ENCODE results near the gene UBE2U.
"Not testable (repeated sequence)": the region's sequence is repeated elsewhere in the genome, so short reads cannot be mapped to it uniquely, and the experiment has no call there.

UBE2U gene

GRCh38 chr1:64246294-64246917 lies 43.0 kb downstream of the UBE2U start:
- DNase-seq (ENCODE audit: extremely low read depth, low read depth), result no peak
- TF ChIP-seq CTCF (IDR thresholded peaks at IDR 0.05; ENCODE audit: low read depth, low read length), result peak; percentile 57

- no peak for TF ChIP-seq CTCF (IDR thresholded peaks at IDR 0.05; ENCODE audit: low read depth, low read length)
- DNase-seq (ENCODE audit: extremely low read depth, low read depth), result no peak
Measured at GRCh38 chr1:64248065-64248464, 44.6 kb downstream of the UBE2U start.

DNA sequence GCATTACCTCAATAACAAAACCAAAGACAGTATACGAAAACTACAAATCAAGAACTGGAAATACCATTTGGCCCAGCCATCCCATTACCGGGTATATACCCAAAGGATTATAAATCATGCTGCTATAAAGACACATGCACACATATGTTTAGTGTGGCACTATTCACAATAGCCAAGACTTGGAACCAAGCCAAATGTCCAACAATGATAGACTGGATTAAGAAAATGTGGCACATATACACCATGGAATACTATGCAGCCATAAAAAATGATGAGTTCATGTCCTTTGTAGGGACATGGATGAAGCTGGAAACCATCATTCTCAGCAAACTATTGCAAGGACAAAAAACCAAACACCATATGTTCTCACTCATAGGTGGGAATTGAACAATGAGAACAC lies 47.0 kb downstream of the UBE2U start:
- not testable (repeated sequence) for DNase-seq (ENCODE audit: extremely low read depth, low read depth)

- DNase-seq (ENCODE audit: extremely low read depth, low read depth), result no peak
- no peak for TF ChIP-seq CTCF (IDR thresholded peaks at IDR 0.05; ENCODE audit: low read depth, low read length)
Measured at GRCh38 chr1:64251971-64252370, 48.5 kb downstream of the UBE2U start.

DNA sequence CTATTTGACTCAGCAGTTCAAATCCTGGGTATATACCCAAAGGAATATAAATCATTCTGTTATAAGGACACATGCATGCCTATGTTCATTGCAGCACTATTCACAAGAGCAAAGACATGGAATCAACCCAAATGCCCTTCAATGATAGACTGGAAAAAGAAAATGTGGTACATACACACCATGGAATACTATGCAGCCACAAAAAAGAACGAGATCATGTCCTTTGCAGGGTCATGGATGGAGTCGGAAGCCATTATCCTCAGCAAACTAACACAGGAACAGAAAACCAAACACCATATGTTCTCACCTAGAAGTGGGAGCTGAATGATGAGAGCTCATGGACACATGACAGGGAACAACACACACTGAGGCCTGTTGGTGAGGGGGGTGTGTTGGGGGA lies 53.8 kb downstream of the UBE2U start:
- not testable (repeated sequence) for DNase-seq (ENCODE audit: extremely low read depth, low read depth)

- DNase-seq (ENCODE audit: extremely low read depth, low read depth), result not testable (repeated sequence)
Measured at GRCh38 chr1:64258444-64258843, 55.0 kb downstream of the UBE2U start.

- DNase-seq (ENCODE audit: extremely low read depth, low read depth), result no peak
- no peak for TF ChIP-seq CTCF (IDR thresholded peaks at IDR 0.05; ENCODE audit: low read depth, low read length)
Measured at GRCh38 chr1:64263335-64263734, 59.9 kb downstream of the UBE2U start.

- DNase-seq (ENCODE audit: extremely low read depth, low read depth), result no peak
- no peak for TF ChIP-seq CTCF (IDR thresholded peaks at IDR 0.05; ENCODE audit: low read depth, low read length)
Measured at GRCh38 chr1:64263856-64264255, 60.4 kb downstream of the UBE2U start.

DNA sequence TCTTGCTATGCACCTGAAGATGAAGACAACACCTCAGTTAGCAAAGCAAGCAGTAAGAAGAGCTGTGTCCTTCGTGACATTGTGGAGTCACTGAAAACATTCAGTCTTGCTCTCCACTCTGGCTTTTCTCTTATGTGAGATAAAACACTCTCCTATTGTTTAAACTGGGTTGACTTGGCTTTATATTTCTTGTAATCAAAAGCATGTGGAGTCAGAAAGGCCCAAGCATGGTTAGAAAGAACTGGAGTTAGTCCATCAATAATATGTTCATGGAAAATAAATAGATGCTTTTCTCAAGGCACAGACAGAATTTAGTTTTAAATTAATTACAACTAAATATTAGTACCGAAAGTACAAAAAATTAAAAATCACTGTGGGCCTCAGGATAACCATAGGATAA lies 61.7 kb downstream of the UBE2U start:
- TF ChIP-seq CTCF (IDR thresholded peaks at IDR 0.05; ENCODE audit: low read depth, low read length), result no peak
- DNase-seq (ENCODE audit: extremely low read depth, low read depth), result no peak
